ENCODE measurements around the gene IRF4.

The IRF4 gene

GRCh38 chr6:410555-411395, 19.2 kb downstream of the IRF4 start:
- no peak overlapping the region for H3K4me3 ChIP-seq (ENCODE audit: control insufficient read depth, low read depth, low read length)
- DNase-seq (ENCODE audit: low read depth): no peak
- TF ChIP-seq CTCF (IDR thresholded peaks at IDR 0.05; ENCODE audit: control insufficient read depth, insufficient read depth, low read depth, low read length, missing control alignments): no peak

GRCh38 chr6:411402-412145, 20.0 kb downstream of the IRF4 start:
- no peak for DNase-seq (ENCODE audit: low read depth)
- TF ChIP-seq CTCF (IDR thresholded peaks at IDR 0.05; ENCODE audit: control insufficient read depth, insufficient read depth, low read depth, low read length, missing control alignments): no peak
- no peak overlapping the region for H3K4me3 ChIP-seq (ENCODE audit: control insufficient read depth, low read depth, low read length)

- TF ChIP-seq CTCF (IDR thresholded peaks at IDR 0.05; ENCODE audit: control insufficient read depth, insufficient read depth, low read depth, low read length, missing control alignments): no peak
- no peak overlapping the region for H3K4me3 ChIP-seq (ENCODE audit: control insufficient read depth, low read depth, low read length)
- DNase-seq (ENCODE audit: low read depth): no peak
These were observed 20.8 kb downstream of the IRF4 start for GRCh38 chr6:412146-412886.

- no peak overlapping the region for H3K4me3 ChIP-seq (ENCODE audit: control insufficient read depth, low read depth, low read length)
- no peak for DNase-seq (ENCODE audit: low read depth)
- TF ChIP-seq CTCF (IDR thresholded peaks at IDR 0.05; ENCODE audit: control insufficient read depth, insufficient read depth, low read depth, low read length, missing control alignments): no peak
These were observed 22.9 kb downstream of the IRF4 start for GRCh38 chr6:414447-414846.

GRCh38 chr6:415087-415486, 23.5 kb downstream of the IRF4 start:
- no peak for TF ChIP-seq CTCF (IDR thresholded peaks at IDR 0.05; ENCODE audit: control insufficient read depth, insufficient read depth, low read depth, low read length, missing control alignments)
- DNase-seq (ENCODE audit: low read depth): no peak
- H3K4me3 ChIP-seq (ENCODE audit: control insufficient read depth, low read depth, low read length): no peak overlapping the region

GRCh38 chr6:421211-421610, 29.7 kb downstream of the IRF4 start:
- H3K4me3 ChIP-seq (ENCODE audit: control insufficient read depth, low read depth, low read length): no peak overlapping the region
- no peak for DNase-seq (ENCODE audit: low read depth)
- TF ChIP-seq CTCF (IDR thresholded peaks at IDR 0.05; ENCODE audit: control insufficient read depth, insufficient read depth, low read depth, low read length, missing control alignments): no peak

Data from AG09309 (cell line).